Measurements from ENCODE around the gene CALHM4.

The CALHM4 gene

DNA sequence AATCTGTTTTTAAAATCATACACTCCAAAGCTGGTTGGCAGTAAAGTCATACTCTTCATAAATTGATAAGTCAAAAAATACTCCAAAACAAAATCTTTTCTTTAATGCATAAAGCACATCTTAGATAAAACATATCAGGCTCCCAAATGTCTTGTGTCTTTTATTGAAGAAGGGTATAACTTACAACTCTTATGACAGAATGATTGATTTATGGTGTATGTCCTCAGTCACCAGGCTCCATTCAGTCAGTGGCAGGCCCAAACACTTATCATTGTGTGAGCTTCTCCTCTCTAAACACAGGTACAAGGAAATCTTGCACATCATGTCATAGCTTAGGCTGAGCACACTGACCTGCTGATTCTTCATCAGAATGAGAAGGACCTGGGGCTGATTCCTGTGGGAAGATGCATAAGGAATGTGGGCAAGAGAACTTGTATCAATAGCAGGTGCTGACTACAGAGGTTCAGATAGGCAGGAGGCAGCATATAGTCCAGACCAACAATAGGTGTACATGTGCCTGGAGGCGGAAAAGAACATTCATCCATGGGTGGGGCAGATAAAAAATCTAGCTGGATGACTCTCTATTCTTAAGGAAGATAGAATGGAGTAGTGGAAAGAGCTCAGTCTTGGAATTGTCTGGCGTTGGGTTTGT lies 40.2 kb upstream of the CALHM4 start:
- TF ChIP-seq CTCF (IDR thresholded peaks at IDR 0.05; ENCODE audit: borderline replicate concordance, control extremely low read depth, extremely low read depth, insufficient read depth, missing control alignments): no peak
- in situ Hi-C loops (cut with MboI; ENCODE audit: low sequenced_read_pairs, unreplicated experiment): no loop called here
- no peak for DNase-seq (ENCODE audit: low spot score)

DNA sequence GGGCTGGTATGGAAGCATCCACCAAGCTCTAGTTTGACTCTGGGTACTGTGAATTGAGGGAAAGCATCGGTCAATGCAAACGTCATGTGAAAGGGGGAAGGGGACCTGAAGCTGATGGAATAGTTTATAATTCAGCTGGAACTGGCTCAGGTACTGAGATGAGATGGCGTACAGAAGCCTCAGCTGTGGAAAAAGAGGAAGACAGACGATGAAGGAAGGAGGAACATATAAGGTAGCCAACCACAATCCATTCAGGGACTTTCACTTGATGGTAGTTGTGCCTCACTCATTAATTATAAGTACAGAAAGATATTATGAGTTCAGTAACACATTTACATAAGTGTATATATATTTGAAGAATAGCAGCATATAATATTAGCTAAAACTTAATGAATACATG lies 39.4 kb upstream of the CALHM4 start:
- in situ Hi-C loops (cut with MboI; ENCODE audit: low sequenced_read_pairs, unreplicated experiment): no loop called here

DNA sequence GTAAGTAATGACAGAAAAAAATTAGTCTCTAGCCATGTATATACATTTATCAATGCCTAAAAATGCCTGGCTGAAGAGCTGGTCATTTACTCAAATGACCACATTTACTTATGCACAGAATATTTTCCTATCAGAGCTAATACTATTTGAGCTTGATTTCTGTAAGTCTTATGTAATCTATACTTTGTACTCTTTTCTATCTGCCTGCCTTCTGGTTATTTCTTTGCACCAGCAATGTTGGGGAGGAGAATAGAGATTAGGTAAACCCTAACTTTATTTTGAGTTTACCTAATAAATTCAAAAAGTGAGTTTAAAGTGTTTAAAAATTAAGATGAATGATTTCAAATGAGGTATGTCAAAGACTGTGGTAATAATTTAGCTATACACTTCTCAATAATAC lies 38.4 kb upstream of the CALHM4 start:
- in situ Hi-C loops (cut with MboI; ENCODE audit: low sequenced_read_pairs, unreplicated experiment): no loop called here
- no peak for DNase-seq (ENCODE audit: low spot score)
- TF ChIP-seq CTCF (IDR thresholded peaks at IDR 0.05; ENCODE audit: borderline replicate concordance, control extremely low read depth, extremely low read depth, insufficient read depth, missing control alignments): no peak

More for the DNA sequence above, 39.4 kb upstream of the CALHM4 start:
- no peak for TF ChIP-seq CTCF (IDR thresholded peaks at IDR 0.05; ENCODE audit: borderline replicate concordance, control extremely low read depth, extremely low read depth, insufficient read depth, missing control alignments)
- no peak for DNase-seq (ENCODE audit: low spot score)

GRCh38 chr6:116518621-116519368 lies 34.8 kb upstream of the CALHM4 start:
- in situ Hi-C loops (cut with MboI; ENCODE audit: low sequenced_read_pairs, unreplicated experiment): no loop called here
- no peak for DNase-seq (ENCODE audit: low spot score)
- TF ChIP-seq CTCF (IDR thresholded peaks at IDR 0.05; ENCODE audit: borderline replicate concordance, control extremely low read depth, extremely low read depth, insufficient read depth, missing control alignments): no peak

DNA sequence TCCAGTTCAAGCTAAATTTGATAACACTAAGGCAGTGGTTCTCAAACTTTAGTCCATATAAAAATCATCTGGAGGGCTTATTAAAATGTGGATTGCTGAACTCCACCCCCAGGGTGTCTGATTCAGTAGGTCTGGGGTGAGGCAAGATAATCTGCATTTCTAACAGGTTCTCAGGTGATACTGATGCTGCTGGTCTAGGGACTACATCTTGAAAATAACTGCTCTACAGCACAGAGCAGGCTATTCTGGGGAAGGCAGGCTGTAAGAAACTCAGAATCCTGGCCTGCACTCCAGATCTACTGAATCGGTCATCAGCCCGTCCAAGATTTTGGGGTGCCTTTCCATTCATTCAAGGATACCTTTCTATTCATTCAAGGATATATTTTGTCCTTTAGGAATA lies 30.7 kb upstream of the CALHM4 start:
- no peak for DNase-seq (ENCODE audit: low spot score)
- in situ Hi-C loops (cut with MboI; ENCODE audit: low sequenced_read_pairs, unreplicated experiment): no loop called here
- TF ChIP-seq CTCF (IDR thresholded peaks at IDR 0.05; ENCODE audit: borderline replicate concordance, control extremely low read depth, extremely low read depth, insufficient read depth, missing control alignments): no peak

GRCh38 chr6:116524236-116524635 lies 29.3 kb upstream of the CALHM4 start:
- no peak for DNase-seq (ENCODE audit: low spot score)
- TF ChIP-seq CTCF (IDR thresholded peaks at IDR 0.05; ENCODE audit: borderline replicate concordance, control extremely low read depth, extremely low read depth, insufficient read depth, missing control alignments): no peak
- in situ Hi-C loops (cut with MboI; ENCODE audit: low sequenced_read_pairs, unreplicated experiment): no loop called here

Data from GM13976 (cell line).